GM12874 (cell line): ENCODE results near the gene DUSP6.

ENCODE experiments used
- CTCF ChIP-seq: IDR thresholded peaks from 2 replicates; pipeline ENCODE4 v1.5.1; 2011; ENCODE audit warnings: low read depth, mild to moderate bottlenecking, control low read depth, low read length, moderate library complexity; ENCODE audit not compliant: insufficient read depth

The DUSP6 gene

DNA sequence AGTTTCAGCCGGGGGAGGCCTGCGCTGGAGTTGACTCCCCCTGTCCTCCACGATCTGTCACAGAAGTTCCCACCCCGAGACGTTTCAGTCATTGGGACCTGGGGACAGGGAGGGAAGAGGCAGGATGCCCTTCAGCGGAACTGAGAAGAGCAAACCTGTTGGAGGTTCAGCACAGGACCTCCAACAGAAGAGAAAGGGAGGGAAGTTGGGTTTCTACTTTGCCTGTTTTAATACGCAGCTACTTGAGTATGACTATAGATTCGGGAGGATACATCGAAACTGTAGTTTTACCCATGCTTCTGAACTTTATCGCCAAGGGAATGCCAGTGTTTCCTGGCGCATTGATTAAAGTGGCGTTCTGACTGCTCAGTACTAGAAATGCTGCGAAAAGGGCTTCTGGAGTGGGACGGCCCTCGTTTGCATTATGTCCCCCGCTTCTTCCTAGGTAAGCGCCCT is 2.3 kb upstream of the DUSP6 start:
- no peak for TF ChIP-seq CTCF

- no peak for TF ChIP-seq CTCF
These were observed 1.7 kb upstream of the DUSP6 start for GRCh38 chr12:89353823-89354611.

- no peak for TF ChIP-seq CTCF
These were observed 1.0 kb upstream of the DUSP6 start for GRCh38 chr12:89353188-89353822.

DNA sequence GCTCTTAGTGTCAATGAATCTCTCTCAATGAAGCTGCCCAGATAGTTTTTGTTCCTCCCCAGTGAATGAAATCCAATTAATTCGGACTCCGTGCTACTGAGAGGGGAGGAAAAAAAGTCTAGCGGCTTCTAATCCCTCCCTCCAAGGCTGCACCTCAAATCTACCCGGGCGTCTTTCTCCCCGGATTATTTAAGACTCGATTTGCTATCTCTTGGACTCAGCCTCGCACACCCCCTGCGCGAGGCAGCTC is 134 bp downstream of the DUSP6 start:
- no peak for TF ChIP-seq CTCF

DNA sequence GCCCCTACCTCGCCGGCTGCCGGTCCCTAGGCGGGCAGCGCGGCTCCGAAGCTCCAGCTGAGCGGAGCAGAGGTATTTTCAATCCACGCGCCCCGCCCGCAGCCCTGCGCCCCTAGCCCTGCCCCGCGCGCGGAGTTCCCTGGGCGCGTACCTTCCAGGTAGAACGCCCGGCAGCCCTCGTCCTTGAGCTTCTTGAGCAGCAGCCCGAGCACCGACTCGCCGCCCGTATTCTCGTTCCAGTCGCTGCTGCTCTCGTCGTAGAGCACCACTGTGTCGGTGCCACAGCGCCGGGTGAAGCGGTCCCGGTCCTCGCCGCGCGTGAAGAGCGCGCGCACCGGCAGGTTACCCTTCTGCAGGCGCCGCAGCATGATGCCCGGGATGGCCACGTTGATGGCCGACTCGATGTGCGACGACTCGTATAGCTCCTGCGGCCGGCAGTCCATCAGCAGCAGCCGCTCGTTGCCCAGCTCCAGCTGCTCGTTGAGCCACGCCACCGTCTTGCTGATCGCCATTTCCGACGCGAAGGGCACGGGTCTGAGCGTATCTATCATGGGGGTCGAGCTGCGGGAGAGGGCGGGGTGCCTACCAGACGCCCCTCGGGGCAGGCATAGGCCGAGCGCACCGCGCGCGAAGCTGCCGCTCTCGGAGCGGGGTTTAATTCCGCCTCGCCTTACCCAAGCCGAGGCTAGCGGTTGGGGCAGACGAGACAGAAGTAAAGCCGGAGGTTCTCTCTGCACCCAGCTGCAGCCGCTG is 636 bp downstream of the DUSP6 start:
- TF ChIP-seq CTCF, result no peak

GRCh38 chr12:89350630-89351488 is 1.4 kb downstream of the DUSP6 start:
- no peak for TF ChIP-seq CTCF

- no peak for TF ChIP-seq CTCF
These were observed 2.1 kb downstream of the DUSP6 start for GRCh38 chr12:89350260-89350629.
